HL-60 (cell line): ENCODE measurements around the gene SAE1.

ENCODE experiments used
- DNase-seq, 2 experiments: peaks; one replicate each; pipeline ENCODE4 v3.0.0-alpha.2; 2010 to 2020; ENCODE audit warnings: low read depth in 1 of 2, low spot score in 1 of 2
- H3K27ac ChIP-seq: fragments of 250-450 bp; sonication (Bioruptor Pico); replicated peaks from 2 replicates; pipeline ENCODE4 v1.5.1; 2020; ENCODE audit warnings: mild to moderate bottlenecking, moderate library complexity
- H3K27me3 ChIP-seq: fragments of 250-450 bp; sonication (Bioruptor Pico); 2 replicates; pipeline ENCODE4 v1.5.1; 2021; ENCODE audit warnings: mild to moderate bottlenecking, moderate library complexity; ENCODE audit not compliant: insufficient read depth, poor library complexity, severe bottlenecking
- H3K4me3 ChIP-seq: replicated peaks from 2 replicates; pipeline ENCODE4 v1.5.1; 2011; ENCODE audit warnings: mild to moderate bottlenecking, control low read depth, low read length; ENCODE audit not compliant: insufficient read depth
- CTCF ChIP-seq: IDR thresholded peaks from one replicate; pipeline ENCODE4 v1.5.1; 2011; ENCODE audit warnings: low read length, control low read depth, inconsistent platforms; ENCODE audit not compliant: insufficient read depth
- GABPA ChIP-seq: IDR thresholded peaks from 2 replicates; pipeline ENCODE4 v1.6.1; 2012; ENCODE audit warnings: low read depth
- POLR2AphosphoS5 ChIP-seq: IDR thresholded peaks from 2 replicates; pipeline ENCODE4 v1.6.1; 2012; ENCODE audit warnings: low read depth
- REST ChIP-seq: IDR thresholded peaks from 2 replicates; pipeline ENCODE4 v1.6.1; 2012; ENCODE audit warnings: low read depth; ENCODE audit not compliant: insufficient replicate concordance
- SPI1 ChIP-seq: IDR thresholded peaks from 2 replicates; pipeline ENCODE4 v1.6.1; 2012; ENCODE audit warnings: low read depth, mild to moderate bottlenecking, borderline replicate concordance

Gene SAE1

GRCh38 chr19:47176071-47176626 is 45.5 kb downstream of the SAE1 start:
- TF ChIP-seq REST (no peak), CTCF (no peak), POLR2AphosphoS5 (no peak), GABPA (no peak), SPI1 (no peak)
- no peak for DNase-seq
- Histone ChIP-seq H3K27ac (no peak overlapping the region), H3K4me3 (no peak overlapping the region), H3K27me3 (no peaks in the 10 kb centered on the region)

GRCh38 chr19:47176627-47177090 is 46.0 kb downstream of the SAE1 start:
- TF ChIP-seq POLR2AphosphoS5 (no peak), CTCF (no peak), SPI1 (no peak), REST (no peak)
- Histone ChIP-seq H3K4me3 (no peak overlapping the region), H3K27me3 (no peaks in the 10 kb centered on the region), H3K27ac (no peak overlapping the region)
- DNase-seq = no peak

GRCh38 chr19:47179653-47180310 is 49.1 kb downstream of the SAE1 start:
- TF ChIP-seq GABPA = no peak
- TF ChIP-seq CTCF = no peak
- no peak for TF ChIP-seq SPI1
- TF ChIP-seq POLR2AphosphoS5 = no peak
- TF ChIP-seq REST = no peak
- H3K27ac ChIP-seq = no peak overlapping the region
- no peak overlapping the region for H3K4me3 ChIP-seq
- no peaks in the 10 kb centered on the region for H3K27me3 ChIP-seq
- no peak for DNase-seq
